G401 (cell line): Measurements from ENCODE around the gene C16orf95. TPM values are rescaled to one million over a fixed set of nuclear protein-coding genes. Genes with fewer than 3 reads are reported as not detected.

Source experiments
- DNase-seq: peaks from one replicate; pipeline ENCODE4 v3.0.0-alpha.2; 2015; ENCODE audit warnings: low spot score
- in situ Hi-C: cut with HindIII; loops from 2 replicates; pipeline ENCODE4 v1.10.0; 2016; ENCODE audit warnings: low sequenced_read_pairs, mixed read lengths
- total RNA-seq: library from RNA; depleted of rRNA; stranded (reverse); fragments of >200 nt; shearing (Covaris generic); gene quantifications from 2 replicates; pipeline ENCODE4 v1.2.3, GENCODE V29; 2014

C16orf95 gene
- total RNA-seq, 1 experiment from 2014 or later, result 7.0 TPM

GRCh38 chr16:87298857-87299465 is 18.2 kb downstream of the C16orf95 start:
- no peak for DNase-seq
- in situ Hi-C loops, result no loop called here

- DNase-seq, result peak; percentile 58
- in situ Hi-C loops, result no loop called here
These were observed 19.1 kb downstream of the C16orf95 start for GRCh38 chr16:87297918-87298631.

- in situ Hi-C loops, result no loop called here
- DNase-seq, result no peak
These were observed 19.8 kb downstream of the C16orf95 start for GRCh38 chr16:87297407-87297806.

- no peak for DNase-seq
- in situ Hi-C loops, result no loop called here
These were observed 21.3 kb downstream of the C16orf95 start for GRCh38 chr16:87295661-87296531.

- DNase-seq, result no peak
- in situ Hi-C loops, result no loop called here
These were observed 21.9 kb downstream of the C16orf95 start for GRCh38 chr16:87295259-87295658.

- DNase-seq, result no peak
- in situ Hi-C loops, result no loop called here
These were observed 23.2 kb downstream of the C16orf95 start for GRCh38 chr16:87293990-87294389.

GRCh38 chr16:87291944-87292343 is 25.2 kb downstream of the C16orf95 start:
- in situ Hi-C loops, result no loop called here
- DNase-seq, result no peak

- in situ Hi-C loops, result no loop called here
These were observed 28.3 kb downstream of the C16orf95 start for GRCh38 chr16:87288753-87289362.

GRCh38 chr16:87286839-87287626 is 30.2 kb downstream of the C16orf95 start:
- DNase-seq, result no peak
- in situ Hi-C loops, result no loop called here

More at GRCh38 chr16:87288753-87289362, 28.3 kb downstream of the C16orf95 start:
- DNase-seq, result no peak

- in situ Hi-C loops, result no loop called here
- peak; percentile 32 for DNase-seq
These were observed 33.0 kb downstream of the C16orf95 start for GRCh38 chr16:87284183-87284582.

GRCh38 chr16:87279094-87279658 is 38.0 kb downstream of the C16orf95 start:
- in situ Hi-C loops, result no loop called here

GRCh38 chr16:87278191-87279093 is 38.8 kb downstream of the C16orf95 start:
- DNase-seq, result peak; percentile 91
- in situ Hi-C loops, result no loop called here

More at GRCh38 chr16:87279094-87279658, 38.0 kb downstream of the C16orf95 start:
- DNase-seq, result no peak

GRCh38 chr16:87276924-87277323 is 40.3 kb downstream of the C16orf95 start:
- in situ Hi-C loops, result no loop called here
- no peak for DNase-seq

GRCh38 chr16:87276091-87276701 is 41.0 kb downstream of the C16orf95 start:
- in situ Hi-C loops, result no loop called here
- DNase-seq, result peak; percentile 90

GRCh38 chr16:87274794-87275193 is 42.4 kb downstream of the C16orf95 start:
- DNase-seq, result no peak
- in situ Hi-C loops, result no loop called here

GRCh38 chr16:87273471-87274030 is 43.6 kb downstream of the C16orf95 start:
- DNase-seq, result peak; percentile 94
- in situ Hi-C loops, result no loop called here

- in situ Hi-C loops, result no loop called here
These were observed 45.9 kb downstream of the C16orf95 start for GRCh38 chr16:87271256-87271655.

More at GRCh38 chr16:87271256-87271655, 45.9 kb downstream of the C16orf95 start:
- no peak for DNase-seq
